HG02943 (cell line): Measurements from ENCODE around the gene PLA2G7.
"Not testable (repeated sequence)": the region's sequence is repeated elsewhere in the genome, so short reads cannot be mapped to it uniquely, and the experiment has no call there.

Source experiments
- ATAC-seq: cut with Tn5 transposase; IDR thresholded peaks from one replicate; pipeline ENCODE4 v1.9.1; 2021; ENCODE audit warnings: mild to moderate bottlenecking, low read depth, moderate library complexity; ENCODE audit not compliant: unreplicated experiment

The PLA2G7 gene

DNA sequence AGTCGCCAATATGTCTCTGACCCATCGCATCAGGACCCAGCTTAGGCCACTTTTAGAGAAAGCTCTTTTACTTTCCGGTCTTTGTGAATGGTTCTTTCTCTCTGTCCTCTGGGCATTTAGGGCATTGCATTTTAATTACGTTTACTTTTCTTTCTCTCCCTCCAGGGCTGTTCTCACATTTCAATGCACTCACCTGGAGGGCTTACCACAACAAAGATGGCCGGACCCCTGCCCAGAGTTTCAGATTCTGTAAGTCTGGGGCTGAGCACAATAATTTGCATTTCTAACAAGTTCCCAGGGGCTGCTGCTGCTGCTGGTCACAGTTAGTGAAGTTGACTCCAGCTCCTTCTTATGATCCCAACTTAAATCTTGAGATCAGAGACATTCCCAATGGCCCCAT is 14.6 kb upstream of the PLA2G7 start:
- no peak for ATAC-seq

DNA sequence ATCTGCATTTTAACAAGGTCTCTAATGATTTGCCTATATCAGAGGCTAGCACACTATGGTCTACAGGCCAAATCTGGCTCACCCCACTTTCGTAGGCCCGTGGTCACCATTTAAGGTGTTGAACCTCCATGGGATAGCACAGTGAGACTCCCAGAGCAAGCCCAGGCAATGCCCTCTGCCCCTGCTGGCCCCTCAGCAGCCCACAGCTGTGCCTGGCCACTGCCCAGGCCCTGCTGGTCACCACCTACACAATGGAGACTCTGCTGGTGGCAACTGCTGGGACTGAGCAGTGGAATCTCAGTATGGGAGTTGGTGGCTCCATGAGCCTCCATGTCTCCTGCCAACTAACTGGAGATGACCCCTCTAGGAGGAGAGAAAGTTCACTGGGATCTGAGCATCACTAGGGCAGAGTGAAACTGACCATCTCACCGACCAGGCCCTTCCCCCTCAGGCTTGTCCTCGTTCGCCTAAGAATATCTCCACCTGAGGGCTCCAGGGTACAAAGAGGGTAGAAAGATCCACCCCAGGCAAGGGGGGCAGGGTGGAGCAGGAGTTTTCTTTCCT is 13.8 kb upstream of the PLA2G7 start:
- no peak for ATAC-seq

DNA sequence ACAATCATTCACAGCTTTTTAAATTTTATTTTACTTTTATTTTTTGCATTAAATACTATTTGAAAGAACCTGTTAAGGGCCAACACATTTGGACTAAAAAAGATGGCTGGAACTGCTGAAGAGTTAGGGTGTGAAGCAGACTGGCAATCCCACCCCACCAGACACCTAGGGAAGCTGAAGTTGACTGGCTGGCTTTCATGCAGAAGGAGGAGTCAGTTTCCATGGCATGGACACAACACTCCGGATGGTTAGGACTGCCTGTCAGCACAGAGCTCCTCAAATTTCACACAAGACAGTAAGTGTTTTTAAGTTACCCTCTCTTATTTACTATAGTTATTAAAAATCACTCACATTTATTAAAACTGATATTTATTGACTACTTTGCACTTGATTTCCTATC is 11.5 kb upstream of the PLA2G7 start, which contains the start of gene ANKRD66:
TSS of gene ANKRD66 (plus strand) at position 238 of the 400 bp plus-strand sequence. CDS start 5,016 bp downstream, outside the sequence.
- no peak for ATAC-seq

DNA sequence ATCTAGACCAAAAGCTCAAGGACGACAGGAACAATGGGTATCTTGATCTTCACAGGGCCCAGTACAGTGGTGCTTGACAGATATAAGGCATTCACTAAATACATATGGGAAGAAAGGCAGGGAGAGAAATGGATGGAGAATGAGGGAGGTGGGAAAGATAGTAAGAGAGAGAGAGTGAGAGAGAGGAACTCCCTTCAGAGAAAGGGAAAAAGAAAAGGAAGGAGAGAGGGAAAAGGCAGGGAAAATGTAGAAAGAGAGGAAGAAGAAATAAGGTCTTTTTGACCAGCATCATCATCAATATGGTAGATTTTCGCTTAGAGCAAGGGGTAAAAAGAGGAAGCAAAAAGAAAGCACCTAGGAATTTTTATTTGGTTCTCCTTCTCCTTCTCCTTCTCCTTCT is 10.8 kb upstream of the PLA2G7 start:
- no peak for ATAC-seq

DNA sequence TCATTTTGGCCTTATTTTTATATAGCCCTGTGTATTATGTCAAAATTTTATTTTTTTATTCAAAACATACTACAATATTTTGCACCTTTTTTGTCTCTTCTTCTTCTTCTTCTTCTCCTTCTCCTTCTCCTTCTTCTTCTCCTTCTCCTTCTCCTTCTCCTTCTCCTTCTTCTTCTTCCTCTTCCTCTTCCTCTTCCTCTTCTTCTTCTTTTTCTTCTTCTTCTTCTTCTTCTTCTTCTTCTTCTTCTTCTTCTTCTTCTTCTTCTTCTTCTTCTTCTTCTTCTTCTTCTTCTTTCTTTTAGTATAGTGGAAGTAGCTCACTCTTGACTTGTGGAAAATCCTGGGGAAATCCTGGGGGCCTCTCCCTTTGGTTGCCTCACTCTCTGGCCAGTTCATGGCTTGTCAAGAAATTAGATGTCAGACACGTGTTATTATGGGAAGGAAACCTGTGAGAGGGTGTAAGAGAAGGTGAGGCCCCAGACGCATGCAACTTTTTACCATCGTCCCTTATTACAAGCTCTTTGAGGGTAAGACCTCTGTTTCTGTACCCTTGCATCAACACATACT is 9.1 kb upstream of the PLA2G7 start:
- not testable (repeated sequence) for ATAC-seq

DNA sequence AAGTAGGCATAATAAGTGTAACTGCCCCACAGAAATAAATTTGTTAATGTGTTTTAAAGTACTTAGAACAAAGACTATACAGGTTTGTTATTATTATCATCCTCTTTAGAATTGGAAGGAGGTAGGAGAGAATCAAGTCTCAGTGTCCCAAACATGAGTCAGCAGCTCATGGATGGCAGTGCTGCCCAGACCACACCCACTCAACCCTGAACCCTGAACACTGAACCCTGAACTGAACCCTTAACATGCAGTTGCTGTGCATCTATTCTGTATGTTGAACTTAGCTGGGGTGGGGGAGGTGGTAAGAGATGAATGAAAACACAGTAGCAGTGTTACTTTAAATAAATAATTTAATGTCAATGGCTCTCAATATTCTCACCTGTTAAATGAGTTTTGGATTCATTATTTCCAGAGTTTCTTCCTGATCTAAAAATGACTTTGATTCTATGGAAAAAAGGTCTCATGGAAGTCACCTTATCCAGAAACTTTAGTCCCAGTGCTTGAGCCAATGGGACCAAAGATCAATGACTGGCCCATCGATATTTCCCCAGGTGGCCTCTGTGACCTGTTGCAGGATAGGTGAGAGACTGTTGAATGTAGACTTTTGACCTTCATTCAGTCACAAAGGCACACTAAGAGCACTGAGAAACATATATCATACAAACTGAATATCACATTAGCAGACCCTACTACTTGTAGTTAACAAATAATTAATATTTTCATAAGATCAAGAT is 8.4 kb upstream of the PLA2G7 start:
- no peak for ATAC-seq

GRCh38 chr6:46741910-46742309 is 6.7 kb upstream of the PLA2G7 start:
- no peak for ATAC-seq

DNA sequence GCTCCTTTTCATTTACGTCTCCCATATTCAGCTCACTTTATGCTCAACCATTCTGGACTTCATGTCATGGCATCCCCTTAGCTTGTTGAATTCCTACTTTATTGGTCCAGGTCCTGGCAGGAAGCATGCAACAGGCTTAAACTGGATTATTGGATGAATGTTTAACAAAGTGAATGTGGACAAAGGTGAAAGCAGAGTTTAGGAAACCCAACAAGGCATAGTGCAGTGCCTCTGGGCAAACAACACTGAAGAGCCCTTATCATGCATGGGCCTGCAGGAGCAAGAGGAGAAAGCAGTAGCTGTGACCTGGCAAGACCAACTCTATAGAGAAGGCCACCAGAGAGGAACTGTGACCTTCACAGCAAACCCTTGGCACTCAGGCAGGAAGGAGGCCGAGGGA is 6.3 kb upstream of the PLA2G7 start:
- no peak for ATAC-seq

DNA sequence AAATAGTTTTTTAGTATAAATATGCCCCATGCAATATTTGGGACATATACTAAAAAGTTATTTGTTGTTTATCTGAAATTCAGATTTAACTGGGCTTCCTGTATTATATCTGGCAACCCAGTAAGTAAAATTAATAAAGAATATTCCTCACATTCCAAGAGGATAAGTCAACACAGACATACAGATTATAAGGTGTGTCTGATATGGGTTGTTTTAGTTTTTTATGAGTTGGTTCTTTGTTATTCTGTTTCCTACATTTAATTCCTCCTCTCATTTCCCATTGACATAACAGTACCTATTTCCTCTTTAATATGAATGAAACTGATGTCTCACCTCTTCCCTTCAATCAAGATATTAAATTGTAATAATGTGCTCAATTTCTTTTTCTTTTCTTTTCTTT is 1.7 kb upstream of the PLA2G7 start:
- no peak for ATAC-seq

- no peak for ATAC-seq
These were observed 501 bp upstream of the PLA2G7 start for GRCh38 chr6:46735720-46736031.

- no peak for ATAC-seq
These were observed 1.8 kb downstream of the PLA2G7 start for GRCh38 chr6:46733341-46733801.

- no peak for ATAC-seq
These were observed 4.2 kb downstream of the PLA2G7 start for GRCh38 chr6:46730921-46731461.

GRCh38 chr6:46729787-46730326 is 5.3 kb downstream of the PLA2G7 start:
- no peak for ATAC-seq

DNA sequence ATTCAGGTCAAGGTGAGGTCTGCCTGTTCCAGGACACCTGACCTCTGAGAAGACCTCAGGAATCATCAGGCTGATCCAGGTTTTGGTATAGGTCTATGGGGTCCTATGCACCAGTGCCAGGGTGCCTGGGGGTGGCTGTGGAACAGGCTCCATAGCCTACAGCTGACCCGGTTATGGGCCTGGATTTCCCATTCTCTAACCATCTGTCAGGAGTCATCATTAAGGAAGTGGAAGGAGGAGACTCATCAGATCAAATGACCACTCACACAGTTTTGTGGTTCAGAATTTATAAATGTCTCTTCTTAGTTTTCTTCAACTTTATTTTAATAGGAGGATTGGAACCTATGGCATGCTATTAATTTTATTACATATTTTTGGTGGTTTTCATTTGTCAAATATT is 14.8 kb downstream of the PLA2G7 start:
- no peak for ATAC-seq

- no peak for ATAC-seq
These were observed 16.1 kb downstream of the PLA2G7 start for GRCh38 chr6:46719099-46719498.

DNA sequence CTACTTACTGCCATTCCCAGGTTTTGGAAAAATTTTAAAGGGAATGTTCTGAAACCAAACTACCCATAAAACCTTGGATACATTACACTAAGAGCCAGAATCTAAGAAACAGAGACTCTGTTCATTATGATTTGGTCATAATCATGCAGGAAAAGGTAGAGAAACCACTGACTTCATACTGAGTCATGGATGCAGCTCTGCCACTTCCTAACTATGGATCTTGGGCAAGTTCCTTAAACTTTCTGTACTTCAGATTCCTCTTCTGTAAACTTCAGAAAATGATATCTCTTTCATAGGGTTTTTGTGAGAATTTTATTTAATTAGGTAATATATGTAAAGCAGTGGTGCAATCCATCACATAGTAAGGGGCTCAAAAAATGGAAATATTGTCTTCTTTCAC is 20.0 kb downstream of the PLA2G7 start:
- ATAC-seq: no peak

- ATAC-seq: no peak
These were observed 23.7 kb downstream of the PLA2G7 start for GRCh38 chr6:46711491-46711890.

- ATAC-seq: no peak
These were observed 28.7 kb downstream of the PLA2G7 start for GRCh38 chr6:46706464-46706863.

GRCh38 chr6:46704562-46704961 is 30.6 kb downstream of the PLA2G7 start:
- no peak for ATAC-seq

- no peak for ATAC-seq
These were observed 35.2 kb downstream of the PLA2G7 start for GRCh38 chr6:46699970-46700369.

DNA sequence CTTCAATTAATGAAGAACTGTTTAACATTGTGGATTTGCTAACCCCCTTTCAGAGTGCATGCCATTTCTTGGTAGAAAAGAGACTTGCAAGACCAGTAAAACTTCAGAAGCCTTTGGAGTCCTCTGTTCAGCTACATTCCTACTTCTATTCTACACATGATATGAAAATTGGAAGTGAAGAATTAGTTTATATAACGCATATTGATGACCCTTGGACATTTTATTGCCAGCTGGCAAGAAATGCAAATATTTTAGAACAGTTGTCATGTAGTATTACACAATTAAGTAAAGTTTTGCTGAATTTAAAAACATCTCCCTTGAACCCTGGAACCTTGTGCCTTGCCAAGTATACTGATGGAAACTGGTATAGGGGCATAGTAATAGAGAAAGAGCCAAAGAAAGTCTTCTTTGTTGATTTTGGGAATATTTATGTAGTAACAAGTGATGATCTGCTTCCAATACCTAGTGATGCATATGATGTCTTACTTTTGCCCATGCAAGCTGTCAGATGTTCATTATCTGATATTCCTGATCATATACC is 44.2 kb downstream of the PLA2G7 start:
- no peak for ATAC-seq
